Measurements from ENCODE around the gene ANKRD44.

Gene ANKRD44

DNA sequence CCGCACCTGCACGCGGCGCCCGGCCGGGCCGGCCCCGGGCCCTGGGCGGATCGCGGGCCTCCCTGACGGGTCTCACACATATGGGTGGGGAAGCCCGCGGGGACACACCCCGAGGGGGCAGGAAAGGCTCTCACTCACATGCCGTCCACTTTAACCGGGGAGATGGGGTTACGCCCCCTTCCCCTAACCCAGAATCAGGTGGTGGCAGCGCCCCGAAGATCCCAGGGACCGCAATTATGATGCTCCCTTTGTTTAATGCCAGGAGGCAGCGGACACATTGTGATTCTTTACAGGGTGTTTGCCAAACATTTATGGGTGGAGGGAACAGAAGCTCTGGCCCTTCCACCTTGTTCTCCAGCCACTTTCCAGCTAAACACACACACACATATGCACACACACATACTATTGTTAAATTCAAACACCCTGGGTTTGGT is 424 bp upstream of the ANKRD44 start:
- H3K27ac ChIP-seq (ENCODE audit: low read depth, low read length), result no peak overlapping the region
- H2AK5ac ChIP-seq (ENCODE audit: low read length), result no peak overlapping the region
- no peak overlapping the region for H3K4ac ChIP-seq (ENCODE audit: low read depth, low read length)
- peak overlapping the region; percentile 64 for H3K9ac ChIP-seq (ENCODE audit: low read length)
- no CpG with 5 or more reads among the region's 22 CpGs for WGBS (ENCODE audit: extremely low coverage, insufficient coverage, insufficient read length)
- no peaks in the 10 kb centered on the region for H3K9me3 ChIP-seq (ENCODE audit: insufficient read depth, low read depth, low read length)
- H3K14ac ChIP-seq (ENCODE audit: low read length), result peak overlapping the region; percentile 60
- peaks cover 6% of the 10 kb centered on the region for H3K79me1 ChIP-seq (ENCODE audit: low read length)
- H4K8ac ChIP-seq (ENCODE audit: low read depth, low read length), result no peak overlapping the region
- H3K23ac ChIP-seq (ENCODE audit: low read length), result no peak overlapping the region
- peaks cover 10 to 13% of the 10 kb centered on the region in 2 experiments for H3K4me1 ChIP-seq (ENCODE audit: control insufficient read depth in 1 of 2, insufficient read depth in 2 of 2, low read length in 2 of 2)
- peak overlapping the region; percentile 96 for H3K4me2 ChIP-seq (ENCODE audit: low read length)
- H2BK120ac ChIP-seq (ENCODE audit: insufficient read depth, low read length, poor library complexity), result peak overlapping the region; percentile 25
- peak overlapping the region; percentile 59 for H3K4me3 ChIP-seq (ENCODE audit: low read depth, low read length)
- no peak for DNase-seq
- peak overlapping the region; percentile 17 for H2AFZ ChIP-seq (ENCODE audit: insufficient read depth, low read length, poor library complexity)
- no peak overlapping the region for H2BK12ac ChIP-seq (ENCODE audit: low read length)
- no peaks in the 10 kb centered on the region for H3K79me2 ChIP-seq (ENCODE audit: control insufficient read depth, insufficient read depth, low read length, poor library complexity)
- H2BK5ac ChIP-seq (ENCODE audit: low read depth, low read length, poor library complexity), result no peak overlapping the region
- H4K12ac ChIP-seq (ENCODE audit: low read depth, low read length), result peak overlapping the region; percentile 7
- peak overlapping the region; percentile 32 for H4K91ac ChIP-seq (ENCODE audit: low read depth, low read length)
- H3K18ac ChIP-seq (ENCODE audit: low read length), result peak overlapping the region; percentile 63
- no peaks in the 10 kb centered on the region for H3K36me3 ChIP-seq (ENCODE audit: control insufficient read depth in 1 of 2, insufficient read depth in 2 of 2, low read length in 2 of 2)
- no peaks in the 10 kb centered on the region for H3K27me3 ChIP-seq (ENCODE audit: insufficient read depth, low read length)

- WGBS (ENCODE audit: extremely low coverage, insufficient coverage, insufficient read length), result no CpG with 5 or more reads among the region's 30 CpGs
- Histone ChIP-seq H2BK12ac (ENCODE audit: low read length) (no peak overlapping the region), H3K4ac (ENCODE audit: low read depth, low read length) (no peak overlapping the region), H2AFZ (ENCODE audit: insufficient read depth, low read length, poor library complexity) (peak overlapping the region; percentile 74), H2AK5ac (ENCODE audit: low read length) (no peak overlapping the region), H3K4me2 (ENCODE audit: low read length) (peak overlapping the region; percentile 96), H3K4me1 (ENCODE audit: control insufficient read depth in 1 of 2, insufficient read depth in 2 of 2, low read length in 2 of 2) (peaks cover 10 to 13% of the 10 kb centered on the region in 2 experiments), H4K91ac (ENCODE audit: low read depth, low read length) (no peak overlapping the region), H3K27me3 (ENCODE audit: insufficient read depth, low read length) (no peaks in the 10 kb centered on the region), H2BK120ac (ENCODE audit: insufficient read depth, low read length, poor library complexity) (no peak overlapping the region), H2BK5ac (ENCODE audit: low read depth, low read length, poor library complexity) (no peak overlapping the region), H3K4me3 (ENCODE audit: low read depth, low read length) (peak overlapping the region; percentile 78), H3K36me3 (ENCODE audit: control insufficient read depth in 1 of 2, insufficient read depth in 2 of 2, low read length in 2 of 2) (no peaks in the 10 kb centered on the region), H3K79me2 (ENCODE audit: control insufficient read depth, insufficient read depth, low read length, poor library complexity) (no peaks in the 10 kb centered on the region), H3K23ac (ENCODE audit: low read length) (no peak overlapping the region), H3K18ac (ENCODE audit: low read length) (peak overlapping the region; percentile 51), H3K9me3 (ENCODE audit: insufficient read depth, low read depth, low read length) (no peaks in the 10 kb centered on the region), H3K9ac (ENCODE audit: low read length) (no peak overlapping the region), H4K8ac (ENCODE audit: low read depth, low read length) (no peak overlapping the region), H3K27ac (ENCODE audit: low read depth, low read length) (no peak overlapping the region), H3K14ac (ENCODE audit: low read length) (peak overlapping the region; percentile 11), H4K12ac (ENCODE audit: low read depth, low read length) (peak overlapping the region; percentile 28), H3K79me1 (ENCODE audit: low read length) (peaks cover 6% of the 10 kb centered on the region)
- DNase-seq, result no peak
These were observed 819 bp downstream of the ANKRD44 start for GRCh38 chr2:197309691-197310231.

DNA sequence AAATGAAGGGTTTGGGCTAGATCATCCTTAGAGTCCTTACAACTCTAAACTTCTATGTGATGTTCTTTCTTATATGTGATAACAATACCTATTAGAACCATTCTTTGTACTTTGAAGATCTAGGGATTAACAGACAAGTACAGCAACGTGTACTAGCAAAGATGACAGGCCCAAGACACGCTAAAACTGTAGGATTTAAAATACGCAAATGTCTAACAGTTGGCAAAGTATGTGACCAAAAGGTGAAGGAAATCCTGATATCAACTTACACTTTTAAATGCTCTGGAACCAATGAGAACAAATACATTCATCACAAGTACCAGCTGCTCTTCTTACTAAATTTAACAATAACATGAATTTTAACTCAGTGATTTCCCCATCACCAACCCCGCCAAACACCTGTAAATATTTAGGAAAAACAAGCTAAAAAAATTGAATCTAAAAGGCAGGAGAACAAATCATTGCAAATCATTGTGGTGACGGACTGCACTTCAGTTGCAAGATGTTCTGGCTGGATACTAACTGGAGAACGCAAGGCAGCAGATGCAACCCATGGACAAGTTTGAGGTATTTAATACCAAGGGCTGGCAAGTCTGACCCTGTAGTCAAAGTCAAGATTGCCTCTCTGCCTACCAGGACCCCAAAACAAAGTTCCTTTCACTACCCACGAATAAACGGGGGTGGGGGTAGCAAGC is 1.4 kb downstream of the ANKRD44 start:
- H4K8ac ChIP-seq (ENCODE audit: low read depth, low read length), result no peak overlapping the region
- no peaks in the 10 kb centered on the region for H3K36me3 ChIP-seq (ENCODE audit: control insufficient read depth in 1 of 2, insufficient read depth in 2 of 2, low read length in 2 of 2)
- no peak overlapping the region for H3K23ac ChIP-seq (ENCODE audit: low read length)
- no peak for DNase-seq
- H3K18ac ChIP-seq (ENCODE audit: low read length), result no peak overlapping the region
- H3K27ac ChIP-seq (ENCODE audit: low read depth, low read length), result no peak overlapping the region
- H2BK120ac ChIP-seq (ENCODE audit: insufficient read depth, low read length, poor library complexity), result no peak overlapping the region
- no peak overlapping the region for H2AFZ ChIP-seq (ENCODE audit: insufficient read depth, low read length, poor library complexity)
- H3K4me1 ChIP-seq (ENCODE audit: control insufficient read depth in 1 of 2, insufficient read depth in 2 of 2, low read length in 2 of 2), result peaks cover 10 to 13% of the 10 kb centered on the region in 2 experiments
- no peak overlapping the region for H4K12ac ChIP-seq (ENCODE audit: low read depth, low read length)
- H3K14ac ChIP-seq (ENCODE audit: low read length), result no peak overlapping the region
- no CpG with 5 or more reads among the region's 8 CpGs for WGBS (ENCODE audit: extremely low coverage, insufficient coverage, insufficient read length)
- H3K9me3 ChIP-seq (ENCODE audit: insufficient read depth, low read depth, low read length), result no peaks in the 10 kb centered on the region
- H2BK12ac ChIP-seq (ENCODE audit: low read length), result no peak overlapping the region
- no peak overlapping the region for H3K4me3 ChIP-seq (ENCODE audit: low read depth, low read length)
- H3K4me2 ChIP-seq (ENCODE audit: low read length), result peak overlapping the region; percentile 96
- no peak overlapping the region for H3K9ac ChIP-seq (ENCODE audit: low read length)
- H4K91ac ChIP-seq (ENCODE audit: low read depth, low read length), result no peak overlapping the region
- no peak overlapping the region for H2BK5ac ChIP-seq (ENCODE audit: low read depth, low read length, poor library complexity)
- H3K79me2 ChIP-seq (ENCODE audit: control insufficient read depth, insufficient read depth, low read length, poor library complexity), result no peaks in the 10 kb centered on the region
- H2AK5ac ChIP-seq (ENCODE audit: low read length), result no peak overlapping the region
- no peak overlapping the region for H3K4ac ChIP-seq (ENCODE audit: low read depth, low read length)
- H3K79me1 ChIP-seq (ENCODE audit: low read length), result peaks cover 6% of the 10 kb centered on the region
- H3K27me3 ChIP-seq (ENCODE audit: insufficient read depth, low read length), result no peaks in the 10 kb centered on the region

DNA sequence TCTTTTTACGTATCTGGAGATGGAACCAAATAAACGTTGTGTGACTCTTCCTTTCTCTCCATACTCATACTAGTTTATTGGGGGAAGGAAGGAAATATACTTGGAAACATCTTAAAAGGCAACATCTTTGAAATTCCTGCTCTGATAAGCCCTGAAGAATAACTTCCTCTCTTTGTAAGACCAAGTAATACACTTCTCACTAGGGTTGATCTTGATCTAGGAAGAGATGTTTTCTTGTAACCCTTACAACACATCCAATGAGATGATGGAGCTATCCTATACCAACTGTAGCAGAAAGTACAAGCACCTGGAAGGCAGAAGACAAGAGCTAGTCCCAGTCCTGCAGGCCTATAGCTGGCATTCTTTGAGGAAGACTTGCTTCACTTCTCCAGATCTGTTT is 2.0 kb downstream of the ANKRD44 start:
- no peak overlapping the region for H4K8ac ChIP-seq (ENCODE audit: low read depth, low read length)
- H3K23ac ChIP-seq (ENCODE audit: low read length), result no peak overlapping the region
- no peak overlapping the region for H3K27ac ChIP-seq (ENCODE audit: low read depth, low read length)
- WGBS (ENCODE audit: extremely low coverage, insufficient coverage, insufficient read length), result no CpG with 5 or more reads among the region's 2 CpGs
- H3K4ac ChIP-seq (ENCODE audit: low read depth, low read length), result no peak overlapping the region
- no peak overlapping the region for H3K4me2 ChIP-seq (ENCODE audit: low read length)
- H3K4me3 ChIP-seq (ENCODE audit: low read depth, low read length), result no peak overlapping the region
- no peak overlapping the region for H2AK5ac ChIP-seq (ENCODE audit: low read length)
- H3K79me2 ChIP-seq (ENCODE audit: control insufficient read depth, insufficient read depth, low read length, poor library complexity), result no peaks in the 10 kb centered on the region
- H4K91ac ChIP-seq (ENCODE audit: low read depth, low read length), result no peak overlapping the region
- no peak overlapping the region for H4K12ac ChIP-seq (ENCODE audit: low read depth, low read length)
- H2BK12ac ChIP-seq (ENCODE audit: low read length), result no peak overlapping the region
- H2BK5ac ChIP-seq (ENCODE audit: low read depth, low read length, poor library complexity), result no peak overlapping the region
- peaks cover 10 to 13% of the 10 kb centered on the region in 2 experiments for H3K4me1 ChIP-seq (ENCODE audit: control insufficient read depth in 1 of 2, insufficient read depth in 2 of 2, low read length in 2 of 2)
- peaks cover 6% of the 10 kb centered on the region for H3K79me1 ChIP-seq (ENCODE audit: low read length)
- no peaks in the 10 kb centered on the region for H3K9me3 ChIP-seq (ENCODE audit: insufficient read depth, low read depth, low read length)
- H3K9ac ChIP-seq (ENCODE audit: low read length), result no peak overlapping the region
- no peaks in the 10 kb centered on the region for H3K36me3 ChIP-seq (ENCODE audit: control insufficient read depth in 1 of 2, insufficient read depth in 2 of 2, low read length in 2 of 2)
- H3K27me3 ChIP-seq (ENCODE audit: insufficient read depth, low read length), result no peaks in the 10 kb centered on the region
- no peak overlapping the region for H3K18ac ChIP-seq (ENCODE audit: low read length)
- no peak overlapping the region for H2BK120ac ChIP-seq (ENCODE audit: insufficient read depth, low read length, poor library complexity)
- no peak for DNase-seq
- H3K14ac ChIP-seq (ENCODE audit: low read length), result no peak overlapping the region
- H2AFZ ChIP-seq (ENCODE audit: insufficient read depth, low read length, poor library complexity), result no peak overlapping the region

All from trophoblast cell (in vitro differentiated cells and primary cell).